Measurements from ENCODE around the gene BOLA3.

The BOLA3 gene

GRCh38 chr2:74179063-74179865 is 31.6 kb upstream of the BOLA3 start:
- Histone ChIP-seq H3K9me2 (ENCODE audit: low read depth, low read length) (no peaks in the 10 kb centered on the region), H3K9ac (ENCODE audit: low read length) (peak overlapping the region; percentile 13; the same call in 1 of the 2 replicates), H3K4me3 (ENCODE audit: low read depth, low read length, poor library complexity, severe bottlenecking) (peak overlapping the region; percentile 70), H3K9me3 (ENCODE audit: low read length) (no peaks in the 10 kb centered on the region), H3K27ac (ENCODE audit: low read depth, low read length, poor library complexity, severe bottlenecking) (peak overlapping the region; percentile 81), H3K79me2 (ENCODE audit: insufficient read depth, low read length) (peaks cover 39% of the 10 kb centered on the region), H3K36me3 (ENCODE audit: insufficient read depth, low read length) (peaks cover 31% of the 10 kb centered on the region), H3F3A (ENCODE audit: insufficient read depth, low read length) (peaks cover 12% of the 10 kb centered on the region; the same call in 1 of the 2 replicates), H3K27me3 (ENCODE audit: insufficient read depth, low read length) (no peaks in the 10 kb centered on the region), H3K4me2 (ENCODE audit: low read length) (peak overlapping the region; percentile 45), H3K4me1 (ENCODE audit: insufficient read depth, low read length, severe bottlenecking) (peaks cover 46% of the 10 kb centered on the region), H2AFZ (ENCODE audit: low read length) (no peak overlapping the region), H4K20me1 (ENCODE audit: insufficient read depth, low read length) (no peaks in the 10 kb centered on the region)
- TF ChIP-seq CTCF (IDR thresholded peaks at IDR 0.05; ENCODE audit: low read length), result peak; percentile 38
- no peak for TF ChIP-seq EZH2 (IDR thresholded peaks at IDR 0.05; ENCODE audit: borderline replicate concordance, low read length)

- Histone ChIP-seq H2AFZ (ENCODE audit: low read length) (no peak within 1 kb of the TSS), H3K9me2 (ENCODE audit: low read depth, low read length) (no peaks in the 10 kb centered on the region)
Observed at GRCh38 chr2:74178211-74179062, 30.7 kb upstream of the BOLA3 start, which contains the start of gene MOB1A. TSS of gene MOB1A (minus strand) at chr2:74178879. CDS start at chr2:74178674, 205 bp downstream.

More at GRCh38 chr2:74178211-74179062, 30.7 kb upstream of the BOLA3 start, which contains the start of gene MOB1A:
- no peaks in the 10 kb centered on the region for H3K27me3 ChIP-seq (ENCODE audit: insufficient read depth, low read length)
- H3K9me3 ChIP-seq (ENCODE audit: low read length), result no peaks in the 10 kb centered on the region
- TF ChIP-seq CTCF (IDR thresholded peaks at IDR 0.05; ENCODE audit: low read length) (no peak), EZH2 (IDR thresholded peaks at IDR 0.05; ENCODE audit: borderline replicate concordance, low read length) (no peak)
- peaks cover 45% of the 10 kb centered on the region for H3K79me2 ChIP-seq (ENCODE audit: insufficient read depth, low read length)
- peak within 1 kb of the TSS; percentile 81 for H3K27ac ChIP-seq (ENCODE audit: low read depth, low read length, poor library complexity, severe bottlenecking)
- peaks cover 38% of the 10 kb centered on the region for H3K4me1 ChIP-seq (ENCODE audit: insufficient read depth, low read length, severe bottlenecking)
- no peaks in the 10 kb centered on the region for H4K20me1 ChIP-seq (ENCODE audit: insufficient read depth, low read length)
- H3K36me3 ChIP-seq (ENCODE audit: insufficient read depth, low read length), result peaks cover 34% of the 10 kb centered on the region
- peak within 1 kb of the TSS; percentile 90 for H3K4me2 ChIP-seq (ENCODE audit: low read length)
- peaks cover 7% of the 10 kb centered on the region; the same call in 1 of the 2 replicates for H3F3A ChIP-seq (ENCODE audit: insufficient read depth, low read length)
- H3K9ac ChIP-seq (ENCODE audit: low read length), result peak within 1 kb of the TSS; percentile 79
- H3K4me3 ChIP-seq (ENCODE audit: low read depth, low read length, poor library complexity, severe bottlenecking), result peak within 1 kb of the TSS; percentile 70

All from OCI-LY1 (cell line).